Ectodermal cell (in vitro differentiated cells): Measurements from ENCODE around the gene ACOX1.

Experiments used
- H3K27ac ChIP-seq: 2 replicates; pipeline ENCODE4 v1.7.0; 2013; ENCODE audit warnings: mild to moderate bottlenecking, low read depth, low read length; ENCODE audit not compliant: insufficient read depth, poor library complexity, severe bottlenecking
- H3K27me3 ChIP-seq: 2 replicates; pipeline ENCODE4 v1.7.0; 2013; ENCODE audit warnings: mild to moderate bottlenecking, low read length; ENCODE audit not compliant: insufficient read depth, control insufficient read depth, poor library complexity, severe bottlenecking
- H3K36me3 ChIP-seq: one replicate; pipeline ENCODE4 v1.7.0; 2013; ENCODE audit warnings: low read length; ENCODE audit not compliant: control insufficient read depth, insufficient read depth
- H3K4me1 ChIP-seq: one replicate; pipeline ENCODE4 v1.7.0; 2013; ENCODE audit warnings: low read length; ENCODE audit not compliant: control insufficient read depth, insufficient read depth
- H3K4me3 ChIP-seq: 2 replicates; pipeline ENCODE4 v1.7.0; 2013; ENCODE audit warnings: low read depth, low read length, control low read depth; ENCODE audit not compliant: insufficient read depth
- H3K9me3 ChIP-seq: 2 replicates; pipeline ENCODE4 v1.7.0; 2013; ENCODE audit warnings: mild to moderate bottlenecking, low read length, moderate library complexity; ENCODE audit not compliant: control insufficient read depth
- WGBS, 2 experiments: methylation state at CpG; one replicate each; pipeline ENCODE4 v1.1.7; 2013; ENCODE audit warnings: missing lambda C conversion rate in 2 of 2; 5-methylcytosine and 5-hydroxymethylcytosine counted together

ACOX1 gene

GRCh38 chr17:76018801-76019200, 39.8 kb upstream of the ACOX1 start:
- H3K27me3 ChIP-seq = no peaks in the 10 kb centered on the region
- WGBS, 2 experiments = 91% methylated on average over 13 of the region's 13 CpGs

GRCh38 chr17:76018340-76018680, 39.3 kb upstream of the ACOX1 start:
- Histone ChIP-seq H3K27me3 (no peaks in the 10 kb centered on the region), H3K9me3 (no peaks in the 10 kb centered on the region), H3K27ac (no peak overlapping the region), H3K4me1 (no peaks in the 10 kb centered on the region), H3K36me3 (no peaks in the 10 kb centered on the region), H3K4me3 (no peak overlapping the region)
- WGBS, 2 experiments = 89% methylated on average over 11 of the region's 11 CpGs

More at GRCh38 chr17:76018801-76019200, 39.8 kb upstream of the ACOX1 start:
- H3K27ac ChIP-seq = no peak overlapping the region
- H3K9me3 ChIP-seq = no peaks in the 10 kb centered on the region
- H3K36me3 ChIP-seq = no peaks in the 10 kb centered on the region
- no peaks in the 10 kb centered on the region for H3K4me1 ChIP-seq
- no peak overlapping the region for H3K4me3 ChIP-seq

GRCh38 chr17:76017481-76018339, 38.7 kb upstream of the ACOX1 start:
- Histone ChIP-seq H3K4me3 (no peak overlapping the region), H3K27me3 (no peaks in the 10 kb centered on the region), H3K9me3 (no peaks in the 10 kb centered on the region), H3K4me1 (no peaks in the 10 kb centered on the region), H3K36me3 (no peaks in the 10 kb centered on the region), H3K27ac (no peak overlapping the region)
- WGBS, 2 experiments = 94 to 95% methylated on average over 21 of the region's 21 CpGs

- H3K4me3 ChIP-seq = no peak overlapping the region
Measured at GRCh38 chr17:76014925-76015261, 35.9 kb upstream of the ACOX1 start.

GRCh38 chr17:76014100-76014924, 35.3 kb upstream of the ACOX1 start:
- Histone ChIP-seq H3K36me3 (no peaks in the 10 kb centered on the region), H3K4me1 (no peaks in the 10 kb centered on the region), H3K27me3 (no peaks in the 10 kb centered on the region), H3K9me3 (no peaks in the 10 kb centered on the region), H3K27ac (no peak overlapping the region), H3K4me3 (no peak overlapping the region)
- WGBS, 2 experiments = 40 to 43% methylated on average over 19 of the region's 19 CpGs

More at GRCh38 chr17:76014925-76015261, 35.9 kb upstream of the ACOX1 start:
- WGBS, 2 experiments = 92 to 93% methylated on average over 26 of the region's 26 CpGs
- no peak overlapping the region for H3K27ac ChIP-seq
- no peaks in the 10 kb centered on the region for H3K9me3 ChIP-seq
- no peaks in the 10 kb centered on the region for H3K27me3 ChIP-seq
- no peaks in the 10 kb centered on the region for H3K36me3 ChIP-seq
- H3K4me1 ChIP-seq = no peaks in the 10 kb centered on the region

GRCh38 chr17:76013377-76013932, 34.5 kb upstream of the ACOX1 start:
- H3K4me3 ChIP-seq = no peak overlapping the region
- H3K4me1 ChIP-seq = no peaks in the 10 kb centered on the region
- WGBS, 2 experiments = 89 to 92% methylated on average over 15 of the region's 15 CpGs

GRCh38 chr17:76011951-76012350, 33.0 kb upstream of the ACOX1 start:
- no peak overlapping the region for H3K27ac ChIP-seq
- no peaks in the 10 kb centered on the region for H3K4me1 ChIP-seq
- WGBS, 2 experiments = 84 to 93% methylated on average over 5 of the region's 5 CpGs
- no peaks in the 10 kb centered on the region for H3K36me3 ChIP-seq
- H3K9me3 ChIP-seq = no peaks in the 10 kb centered on the region
- no peak overlapping the region for H3K4me3 ChIP-seq
- no peaks in the 10 kb centered on the region for H3K27me3 ChIP-seq

More at GRCh38 chr17:76013377-76013932, 34.5 kb upstream of the ACOX1 start:
- no peaks in the 10 kb centered on the region for H3K27me3 ChIP-seq
- H3K27ac ChIP-seq = no peak overlapping the region
- H3K9me3 ChIP-seq = no peaks in the 10 kb centered on the region
- no peaks in the 10 kb centered on the region for H3K36me3 ChIP-seq

- Histone ChIP-seq H3K27me3 (no peaks in the 10 kb centered on the region), H3K4me3 (no peak overlapping the region), H3K4me1 (no peaks in the 10 kb centered on the region), H3K9me3 (no peaks in the 10 kb centered on the region), H3K27ac (no peak overlapping the region), H3K36me3 (no peaks in the 10 kb centered on the region)
- WGBS, 2 experiments = 93 to 95% methylated on average over 21 of the region's 21 CpGs
Measured at GRCh38 chr17:76009969-76010661, 31.1 kb upstream of the ACOX1 start.

- Histone ChIP-seq H3K27me3 (no peaks in the 10 kb centered on the region), H3K36me3 (no peaks in the 10 kb centered on the region), H3K9me3 (no peaks in the 10 kb centered on the region), H3K27ac (no peak overlapping the region), H3K4me3 (no peak overlapping the region), H3K4me1 (no peaks in the 10 kb centered on the region)
- 93 to 94% methylated on average over 20 of the region's 20 CpGs for WGBS, 2 experiments
Measured at GRCh38 chr17:76009447-76009846, 30.5 kb upstream of the ACOX1 start.
